ENCODE data around the gene LDLRAD4. TPM values are rescaled to one million over a fixed set of nuclear protein-coding genes. Genes with fewer than 3 reads are reported as not detected.
A peak's percentile ranks its signal among the peaks of the same experiment; 100 is the strongest.

Gene LDLRAD4
- total RNA-seq, 4 donors from 2014 or later = 23.9 to 38.3 (median 27.0) TPM

GRCh38 chr18:13500869-13501542, 282.4 kb downstream of the LDLRAD4 start:
- peak; percentile 72 for ATAC-seq (ENCODE audit: low FRiP score)
- no peak for DNase-seq (ENCODE audit: low spot score)
- no peak for TF ChIP-seq CTCF (IDR thresholded peaks at IDR 0.05)

DNA sequence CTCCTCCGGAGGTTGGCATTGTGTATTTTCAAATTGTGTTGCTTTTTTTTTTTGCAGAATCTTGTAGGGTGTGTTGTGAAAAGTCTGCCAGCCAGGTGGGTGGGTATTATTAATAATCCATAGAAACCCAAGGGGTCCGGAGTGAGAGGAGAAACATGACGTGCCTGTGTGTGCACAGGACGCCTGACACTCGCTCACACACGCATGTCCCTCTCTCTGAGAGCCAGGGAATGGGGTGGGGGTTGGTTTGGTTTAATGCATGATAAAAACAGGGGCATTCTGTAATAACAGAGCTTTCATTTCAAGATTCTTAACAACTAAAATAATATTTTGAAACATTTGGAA, 283.0 kb downstream of the LDLRAD4 start:
- no peak for DNase-seq (ENCODE audit: low spot score)
- no peak for TF ChIP-seq CTCF (IDR thresholded peaks at IDR 0.05)
- ATAC-seq (ENCODE audit: low FRiP score) = no peak

DNA sequence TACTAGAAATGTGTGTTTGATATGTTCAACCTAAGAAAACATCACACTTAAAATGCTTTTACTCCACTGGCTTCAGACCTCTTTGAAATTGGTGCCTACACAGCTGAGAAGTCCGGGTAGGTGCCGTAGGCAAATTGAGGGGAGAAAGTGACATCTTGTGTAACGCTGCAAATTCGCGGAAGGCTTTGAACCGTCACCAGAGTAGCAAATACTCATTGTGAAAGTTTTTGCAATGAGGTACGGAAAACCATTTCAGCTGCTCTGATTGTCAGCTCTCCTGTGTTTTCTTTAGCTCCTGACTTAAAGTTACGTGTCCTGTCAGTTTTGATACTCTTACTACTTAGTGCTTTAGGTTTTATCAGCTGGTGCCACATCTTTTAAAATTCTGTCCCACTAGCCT, 283.3 kb downstream of the LDLRAD4 start:
- TF ChIP-seq CTCF (IDR thresholded peaks at IDR 0.05) = no peak
- ATAC-seq (ENCODE audit: low FRiP score) = no peak

DNA sequence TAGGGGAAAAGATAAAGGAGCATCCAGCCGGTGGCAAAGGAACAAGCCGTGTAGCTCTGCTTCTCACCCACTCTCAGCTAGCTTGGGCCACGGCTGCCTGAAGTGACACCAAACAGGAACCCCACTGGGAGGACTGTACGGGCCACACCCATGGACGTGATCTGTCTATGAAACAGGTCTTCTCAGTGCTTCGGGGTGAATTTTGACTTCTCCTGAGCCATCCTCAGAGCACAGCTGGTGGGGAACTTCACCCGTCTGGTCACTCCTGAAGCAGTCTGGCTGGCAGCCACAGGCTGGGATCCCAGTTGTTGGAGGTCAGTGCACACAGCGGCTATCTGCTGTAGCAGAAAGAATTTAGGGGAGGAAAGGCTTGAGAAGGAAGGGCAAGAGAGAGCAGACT, 284.0 kb downstream of the LDLRAD4 start:
- no peak for DNase-seq (ENCODE audit: low spot score)

More for the DNA sequence above, 283.3 kb downstream of the LDLRAD4 start:
- DNase-seq (ENCODE audit: low spot score) = no peak

DNA sequence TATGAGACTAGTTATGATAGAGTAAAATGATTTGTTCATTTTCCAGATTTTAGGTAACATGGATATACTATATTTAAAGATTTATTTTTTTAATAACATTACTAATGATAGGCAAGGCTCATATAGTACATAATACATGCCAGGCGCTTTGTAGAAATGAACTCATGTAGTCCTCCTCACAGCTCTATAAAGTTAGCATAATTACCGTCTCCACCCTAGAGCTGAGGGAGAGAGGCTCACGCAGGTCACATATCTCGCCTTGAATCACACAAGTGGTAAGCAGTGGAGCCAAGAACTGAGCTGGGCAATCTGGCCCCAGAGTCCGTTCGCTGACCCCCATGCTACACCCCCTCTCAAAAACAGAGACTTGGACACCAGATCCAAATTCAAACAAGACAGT, 285.3 kb downstream of the LDLRAD4 start:
- ATAC-seq (ENCODE audit: low FRiP score) = no peak
- no peak for DNase-seq (ENCODE audit: low spot score)
- no peak for TF ChIP-seq CTCF (IDR thresholded peaks at IDR 0.05)

More for the DNA sequence above, 284.0 kb downstream of the LDLRAD4 start:
- ATAC-seq (ENCODE audit: low FRiP score) = no peak
- TF ChIP-seq CTCF (IDR thresholded peaks at IDR 0.05) = no peak

DNA sequence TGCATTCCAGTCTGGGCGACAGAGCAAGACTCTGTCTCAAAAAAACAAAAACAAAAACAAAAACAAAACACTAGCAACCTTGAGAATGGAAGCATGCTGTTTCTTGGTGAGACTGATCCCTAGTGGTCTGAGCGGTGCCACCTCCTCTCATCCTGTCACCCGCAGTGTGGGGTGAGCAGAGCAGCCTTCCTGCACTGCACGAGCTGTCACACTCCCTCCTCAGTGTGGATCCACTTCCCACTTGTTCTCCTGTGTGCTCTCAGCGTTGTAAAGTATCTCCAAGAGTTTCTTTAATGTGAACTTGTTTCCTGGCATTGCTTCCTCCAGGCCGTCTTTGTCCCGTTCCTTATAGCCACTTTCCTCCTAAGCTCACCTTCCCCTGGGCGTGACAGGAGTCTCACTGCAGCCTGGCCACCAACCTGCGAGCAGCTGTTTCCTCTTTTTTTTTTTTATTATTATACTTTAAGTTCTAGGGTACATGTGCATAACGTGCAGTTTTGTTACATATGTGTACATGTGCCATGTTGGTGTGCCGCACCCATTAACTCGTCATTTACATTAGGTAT, 287.3 kb downstream of the LDLRAD4 start:
- no peak for ATAC-seq (ENCODE audit: low FRiP score)
- DNase-seq (ENCODE audit: low spot score) = no peak
- no peak for TF ChIP-seq CTCF (IDR thresholded peaks at IDR 0.05)

DNA sequence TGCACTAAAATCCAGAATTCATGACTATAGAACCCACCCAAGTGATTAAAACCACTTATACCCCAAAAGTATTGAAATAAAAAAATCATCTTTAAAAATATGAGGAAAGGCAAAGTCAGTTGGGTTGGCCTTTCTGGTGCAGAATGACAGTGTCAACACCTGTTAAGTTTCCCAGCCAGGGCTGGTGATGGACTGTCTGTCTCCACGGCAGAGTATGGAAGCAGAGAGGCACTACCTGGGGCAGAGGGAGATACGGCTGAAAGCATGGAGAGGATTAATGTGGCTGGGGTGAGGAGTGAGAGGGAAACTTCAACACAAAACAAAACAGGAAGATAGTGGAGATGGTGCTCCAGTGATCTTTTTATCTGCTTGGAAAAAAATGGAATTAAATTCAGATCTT, 292.0 kb downstream of the LDLRAD4 start:
- ATAC-seq (ENCODE audit: low FRiP score) = no peak
- TF ChIP-seq CTCF (IDR thresholded peaks at IDR 0.05) = no peak
- DNase-seq (ENCODE audit: low spot score) = no peak
